Tracheal epithelial cell (primary cell): ENCODE measurements around the gene MBTPS2. TPM values are rescaled to one million over a fixed set of nuclear protein-coding genes. Genes with fewer than 3 reads are reported as not detected.

ENCODE experiments used
- total RNA-seq: library from RNA; depleted of rRNA; stranded (reverse); fragments of >200 nt; gene quantifications from 2 replicates; pipeline ENCODE4 v1.2.1, GENCODE V29; 2014

The MBTPS2 gene
- total RNA-seq, result 4.6 and 8.3 TPM in 2 replicates

DNA sequence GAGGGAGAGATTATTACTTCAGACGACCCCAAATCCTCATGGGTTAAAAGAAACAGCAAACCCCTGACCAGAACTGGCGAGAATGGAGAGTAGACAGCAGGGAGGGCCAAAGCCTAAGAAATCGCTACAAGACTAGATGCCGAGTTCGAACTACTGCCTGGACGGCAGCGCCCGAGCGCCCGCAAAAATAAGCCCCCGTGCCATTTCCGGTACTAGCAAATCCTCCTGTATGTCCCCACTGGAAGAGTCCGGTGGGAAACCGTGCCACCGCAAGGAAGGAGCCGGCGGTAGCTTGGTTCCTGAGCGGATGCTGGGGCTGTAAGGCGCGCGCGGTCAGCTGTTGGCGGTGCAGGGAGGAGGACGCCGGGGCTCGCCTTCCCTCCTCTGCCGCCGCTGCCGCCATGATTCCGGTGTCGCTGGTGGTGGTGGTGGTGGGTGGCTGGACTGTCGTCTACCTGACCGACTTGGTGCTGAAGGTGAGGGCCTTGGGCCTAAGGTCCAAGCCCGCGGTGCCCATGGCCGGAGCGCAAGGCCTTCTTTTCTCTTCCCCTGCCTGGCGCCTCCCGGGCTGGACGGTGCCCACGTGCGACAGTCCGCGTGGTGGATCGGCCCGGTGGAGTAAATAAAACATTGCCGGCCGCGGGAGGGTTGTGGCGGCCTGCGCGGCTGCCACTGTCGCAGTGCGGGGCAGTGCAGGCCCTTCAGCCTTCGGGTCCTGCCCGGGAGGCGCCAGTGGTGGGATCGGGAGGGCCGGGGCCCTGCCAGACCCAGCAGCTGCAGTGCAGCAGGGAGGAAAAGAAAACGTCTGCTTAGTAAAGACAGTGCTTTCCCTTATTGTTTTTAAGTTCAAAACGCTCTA lies at the start of gene MBTPS2:
Gene MBTPS2 (plus strand): TSS at position 284 of the 859 bp plus-strand sequence. CDS start 118 bp downstream, at position 402.

DNA sequence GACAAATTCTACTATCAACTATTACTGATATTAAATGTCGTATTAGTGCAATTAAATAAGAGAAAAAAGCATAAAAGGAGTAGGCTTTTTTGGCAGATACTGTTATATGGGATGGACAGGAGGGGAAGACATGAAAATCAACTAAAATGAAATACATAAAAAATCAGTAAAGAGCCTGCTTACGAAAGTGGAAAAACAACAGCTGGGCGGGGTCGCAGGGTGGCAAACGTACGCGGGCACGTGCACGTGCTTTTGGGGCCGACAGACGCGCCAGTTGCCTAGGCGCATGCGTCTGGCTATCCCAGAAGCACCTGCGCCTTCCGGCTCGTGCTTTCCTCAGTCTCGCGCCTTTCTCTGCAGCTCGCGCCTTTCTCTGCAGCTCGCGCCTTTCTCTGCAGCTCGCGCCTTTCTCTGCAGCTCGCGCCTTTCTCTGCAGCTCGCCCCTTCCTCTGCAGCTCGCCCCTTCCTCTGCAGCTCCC lies 16.6 kb downstream of the MBTPS2 start, which contains the start of gene YY2:
Gene YY2 (plus strand): TSS at position 51 of the 479 bp plus-strand sequence. CDS start 498 bp downstream, outside the sequence.

Other genes with a start within 250 kb of the MBTPS2 start
- 0.21 TPM in 1 of 2 replicates, not detected in the other for gene KLHL34, start 181.3 kb upstream of the MBTPS2 start, total RNA-seq
- gene SMPX, start 81.5 kb upstream of the MBTPS2 start, total RNA-seq, result not detected in 2 replicates
- 0.48 and 1.3 TPM in 2 replicates for gene YY2, start 16.4 kb downstream of the MBTPS2 start, total RNA-seq
- gene SMS, start 101.1 kb downstream of the MBTPS2 start, total RNA-seq, result 164 and 253 TPM in 2 replicates
- 4.3 and 7.0 TPM in 2 replicates for gene PHEX, start 192.7 kb downstream of the MBTPS2 start, total RNA-seq